GM21367 (cell line): ENCODE measurements around the gene SLC1A3.

Experiments
- ATAC-seq: cut with Tn5 transposase; IDR thresholded peaks from one replicate; pipeline ENCODE4 v1.9.1; 2021; ENCODE audit not compliant: unreplicated experiment

Gene SLC1A3

DNA sequence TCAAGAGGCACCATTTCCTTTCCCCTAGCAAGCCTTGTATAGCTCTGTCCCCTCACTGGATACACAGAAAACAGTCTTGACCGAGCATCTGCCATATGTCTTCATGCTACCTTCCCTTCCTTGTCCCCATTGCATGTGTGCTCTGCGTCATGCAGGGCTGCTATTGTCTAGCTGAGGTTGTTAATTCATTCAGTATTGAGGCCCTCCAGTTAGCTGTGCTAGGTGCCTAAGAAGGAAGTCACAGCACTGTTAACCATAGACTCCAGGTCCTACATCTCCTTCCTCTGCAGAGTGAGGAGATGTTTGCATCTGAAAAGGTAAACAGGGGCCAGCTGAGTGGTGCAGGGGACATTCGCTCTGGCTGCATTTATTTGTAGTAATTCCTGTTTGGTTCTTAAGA lies 48.2 kb downstream of the SLC1A3 start:
- no peak for ATAC-seq

DNA sequence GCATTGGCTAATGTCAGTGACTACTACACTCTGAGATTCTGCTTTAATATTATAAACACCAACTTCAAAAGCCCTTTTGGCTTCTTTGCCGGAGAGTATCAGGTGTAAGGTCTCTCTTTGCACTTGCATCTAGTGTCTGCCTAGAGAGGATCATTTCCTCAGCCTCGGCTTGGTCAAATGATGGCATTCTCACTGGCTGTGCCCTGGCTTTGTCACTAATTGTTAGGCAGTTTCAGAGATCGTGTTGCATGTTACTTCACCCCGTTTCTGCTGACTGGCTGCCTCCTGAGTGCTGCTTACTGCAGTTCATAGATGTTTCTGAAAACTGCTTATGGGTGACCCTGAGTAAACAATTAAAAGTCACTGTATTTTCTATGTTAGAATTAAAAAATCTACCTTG lies 48.8 kb downstream of the SLC1A3 start:
- ATAC-seq: no peak

DNA sequence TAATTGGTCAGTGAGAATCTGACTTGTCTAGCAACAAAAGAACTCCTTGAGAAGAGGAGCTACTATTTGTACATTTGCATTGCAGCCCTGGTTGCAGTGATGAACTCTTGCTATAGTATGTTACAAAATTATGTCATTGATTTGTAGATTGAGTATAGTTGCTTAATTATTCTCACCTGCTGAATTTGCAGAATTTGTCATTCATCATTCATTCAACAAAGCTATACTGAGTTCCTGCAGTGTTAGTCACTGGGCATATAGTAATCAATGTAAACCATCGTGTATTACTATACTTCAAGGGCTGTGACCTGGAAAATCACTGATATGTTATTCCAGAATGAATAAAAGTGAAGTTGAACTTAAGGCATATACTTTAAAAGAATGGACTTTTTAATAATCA lies 50.1 kb downstream of the SLC1A3 start:
- no peak for ATAC-seq

DNA sequence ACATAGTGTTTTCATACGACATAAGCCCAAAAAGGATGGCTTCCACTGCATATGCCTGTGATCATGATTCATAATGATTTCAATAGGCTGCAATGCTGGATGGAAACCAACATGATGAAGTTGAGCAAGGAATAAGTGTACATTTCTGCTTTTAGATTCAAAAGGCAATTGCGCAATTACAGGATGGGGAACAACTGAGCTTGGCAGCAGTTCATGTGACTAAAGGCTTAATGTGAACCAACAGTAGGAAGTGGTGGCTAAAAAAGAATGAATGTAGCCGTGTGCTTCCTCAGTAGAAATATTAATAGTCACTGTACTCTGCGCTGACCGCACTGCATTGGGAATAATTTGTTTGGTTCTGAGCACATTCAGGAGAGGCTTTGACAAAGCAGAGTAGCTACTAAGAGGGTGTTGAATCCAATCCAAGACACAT lies 51.2 kb downstream of the SLC1A3 start:
- no peak for ATAC-seq

DNA sequence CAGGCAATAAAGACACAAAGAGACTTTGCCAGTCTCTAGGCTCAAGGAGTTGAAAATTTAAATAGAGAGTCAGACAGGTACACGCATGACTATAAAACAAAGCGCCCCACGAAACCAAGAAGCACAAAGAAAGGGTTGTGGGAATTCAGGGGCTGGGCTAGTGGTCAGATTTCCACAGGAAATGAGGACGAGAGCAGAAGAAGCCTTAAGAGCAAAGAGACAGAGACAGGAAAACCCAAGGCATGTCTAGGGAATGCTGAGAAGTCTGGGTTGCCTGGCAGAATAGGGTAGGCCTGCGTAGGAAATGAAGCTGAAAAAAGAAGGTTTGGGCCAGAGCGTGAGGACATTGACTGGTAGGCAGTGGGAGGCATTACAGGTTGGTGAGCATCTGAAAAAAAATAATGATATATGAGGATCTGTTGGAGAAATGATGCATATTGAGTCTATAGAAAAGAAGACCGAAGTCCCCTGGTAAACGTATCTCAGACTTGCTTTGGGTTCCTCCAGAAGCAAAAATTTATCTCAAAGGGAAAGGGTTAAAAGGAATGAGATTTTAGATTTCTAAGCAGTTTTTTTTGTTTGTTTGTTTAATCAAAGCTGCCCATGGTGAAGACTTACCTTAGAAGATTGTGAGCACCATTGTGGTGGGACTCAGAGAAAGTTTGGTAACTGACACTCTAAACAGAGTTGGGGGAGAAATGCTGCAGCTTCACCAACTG lies 51.8 kb downstream of the SLC1A3 start:
- no peak for ATAC-seq

DNA sequence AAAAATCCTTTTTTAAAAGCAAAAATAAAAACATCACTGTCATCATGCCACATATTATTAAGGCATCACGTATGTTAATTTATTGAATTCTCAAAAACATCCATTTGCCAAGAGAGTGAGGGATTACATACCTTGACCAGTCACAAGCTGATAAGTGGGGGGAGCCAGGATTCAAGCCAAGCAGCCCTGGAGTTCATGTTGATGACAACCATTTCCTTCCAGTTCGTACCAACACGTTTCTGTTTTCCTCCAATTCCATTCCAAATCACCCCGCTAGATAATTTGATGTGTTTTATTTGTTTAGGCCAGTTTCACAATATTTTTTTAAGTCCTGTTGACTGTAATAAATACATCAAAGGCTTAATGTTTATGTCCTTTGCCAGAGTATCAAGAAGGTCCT lies 53.0 kb downstream of the SLC1A3 start:
- ATAC-seq: no peak

DNA sequence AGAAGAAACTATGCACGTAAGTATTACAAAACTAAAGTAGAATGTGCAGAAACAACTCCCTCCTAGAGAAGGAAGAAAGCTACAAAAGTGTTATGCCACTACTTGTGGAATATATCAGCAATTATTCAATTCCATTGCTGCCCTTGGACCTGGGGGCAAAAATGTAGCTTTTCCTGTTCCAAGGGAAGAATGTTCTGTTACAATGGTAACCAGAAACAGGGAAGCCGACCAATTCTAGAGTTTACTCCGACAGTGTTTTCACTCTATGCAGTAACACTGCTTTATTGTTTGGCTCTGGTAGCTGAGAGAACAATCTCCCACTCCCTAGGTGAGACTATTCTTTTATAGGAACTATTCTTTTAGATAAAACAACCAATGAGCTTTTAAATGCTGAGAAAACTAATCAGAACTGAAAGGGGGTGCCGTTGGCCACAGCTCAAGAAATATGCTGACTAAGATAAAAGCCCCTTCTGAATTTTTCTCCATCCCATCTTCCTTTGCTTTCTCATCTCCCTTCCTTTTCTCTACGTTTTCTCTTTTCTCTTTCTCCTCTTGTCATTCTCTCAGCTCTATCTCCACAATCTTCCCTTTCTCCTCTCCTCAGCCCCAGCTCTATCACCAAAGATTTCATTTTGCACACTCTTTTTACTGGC lies 54.1 kb downstream of the SLC1A3 start:
- ATAC-seq: no peak

DNA sequence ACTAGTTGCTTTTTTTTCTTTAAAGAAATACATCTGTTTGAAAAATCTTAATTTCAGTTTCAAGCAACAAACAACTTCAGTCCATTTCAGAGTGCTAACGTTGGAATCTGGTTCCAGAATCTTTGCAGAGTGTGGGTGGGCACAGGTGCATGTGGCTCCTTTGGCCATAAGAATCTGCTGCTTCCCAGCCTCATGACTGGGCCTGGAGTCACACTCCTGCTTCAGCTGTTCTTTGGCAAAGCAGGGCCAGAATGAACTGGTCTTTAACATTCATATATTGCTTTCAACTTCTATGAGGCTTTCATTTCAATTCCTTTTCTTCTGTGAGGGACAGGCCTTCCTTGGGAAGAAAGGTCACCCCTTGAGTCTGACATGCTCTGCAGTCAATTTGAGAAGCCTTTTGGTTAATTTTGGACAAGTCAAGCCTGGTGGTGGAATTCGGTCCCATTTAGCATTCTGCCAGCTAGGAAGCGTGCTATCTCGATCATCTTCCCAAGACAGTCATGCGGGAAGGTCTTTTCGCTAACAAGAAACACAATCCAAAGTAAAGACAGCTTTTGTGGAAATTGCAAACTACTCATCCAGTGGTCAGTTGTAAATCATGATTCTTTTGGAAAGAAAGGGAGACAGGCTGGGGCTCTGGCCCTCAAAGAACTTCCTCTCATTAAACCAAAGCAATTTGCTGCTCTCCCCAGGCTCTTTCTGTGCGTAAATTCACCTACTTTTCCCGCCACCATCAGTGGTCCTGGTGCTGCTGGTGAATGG lies 55.2 kb downstream of the SLC1A3 start:
- no peak for ATAC-seq

DNA sequence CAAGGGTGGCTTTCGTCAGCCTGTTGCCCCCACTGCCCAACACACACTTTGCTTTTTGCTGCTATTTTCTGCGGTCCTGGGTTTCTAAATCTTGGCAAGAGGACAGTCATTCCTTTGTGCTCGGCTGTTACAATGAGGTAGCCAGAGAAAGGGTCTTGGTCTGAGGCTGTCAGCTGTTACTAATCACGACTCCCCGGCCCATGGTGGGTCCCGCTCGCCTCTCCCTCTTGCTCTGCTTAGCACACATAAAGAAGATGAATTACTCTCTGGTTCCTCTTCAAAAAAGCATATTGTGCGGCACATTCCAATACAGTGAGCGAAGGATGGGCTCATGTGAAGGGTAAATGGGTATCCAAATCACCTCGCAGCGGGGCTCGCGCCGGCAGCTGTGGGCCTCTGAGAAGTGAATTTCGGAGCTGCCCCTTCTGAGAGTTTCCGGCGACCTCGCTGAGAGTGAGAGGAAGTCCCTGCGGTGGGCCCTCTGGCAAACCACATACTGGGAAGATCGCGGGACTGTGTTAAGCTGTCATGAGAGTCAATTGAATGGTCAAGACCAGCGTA lies 56.0 kb downstream of the SLC1A3 start:
- no peak for ATAC-seq

DNA sequence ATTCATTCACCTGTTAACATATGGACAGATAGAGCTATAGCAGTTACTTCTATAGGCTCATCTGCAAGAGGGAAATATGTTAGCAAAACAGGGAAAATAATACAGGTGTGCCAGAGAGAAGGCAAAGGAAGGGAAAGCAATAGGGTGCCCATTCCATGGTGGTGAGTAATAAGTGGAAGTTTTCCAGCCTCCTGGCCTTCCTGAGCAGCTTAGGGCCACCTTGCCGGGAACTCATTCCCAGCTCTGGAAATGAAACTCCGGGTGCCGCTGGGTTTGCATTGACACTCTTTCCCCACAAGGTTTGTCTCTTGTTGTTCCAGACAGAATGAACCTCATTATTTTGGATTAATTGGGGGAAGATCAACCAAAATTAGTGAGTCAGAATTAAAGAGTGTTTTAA lies 58.4 kb downstream of the SLC1A3 start:
- no peak for ATAC-seq

DNA sequence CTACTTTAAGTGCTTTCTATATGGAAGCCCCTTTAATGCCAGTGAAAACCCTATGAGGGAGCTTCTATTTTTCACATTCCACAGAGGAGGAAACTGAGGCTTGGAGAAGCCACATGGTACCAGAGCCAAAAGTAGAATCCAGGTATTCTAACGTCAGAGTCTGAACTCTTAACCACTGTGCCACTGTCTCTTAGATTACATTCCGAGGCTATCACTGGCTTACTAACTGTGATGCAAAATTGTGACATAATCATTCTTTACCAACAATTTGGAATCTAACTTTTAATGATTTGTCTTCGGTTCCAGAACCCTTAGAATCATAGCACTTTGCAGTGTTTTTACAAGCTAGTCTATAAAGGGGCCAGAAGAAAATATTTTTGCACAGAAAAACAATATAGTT lies 59.2 kb downstream of the SLC1A3 start:
- no peak for ATAC-seq

DNA sequence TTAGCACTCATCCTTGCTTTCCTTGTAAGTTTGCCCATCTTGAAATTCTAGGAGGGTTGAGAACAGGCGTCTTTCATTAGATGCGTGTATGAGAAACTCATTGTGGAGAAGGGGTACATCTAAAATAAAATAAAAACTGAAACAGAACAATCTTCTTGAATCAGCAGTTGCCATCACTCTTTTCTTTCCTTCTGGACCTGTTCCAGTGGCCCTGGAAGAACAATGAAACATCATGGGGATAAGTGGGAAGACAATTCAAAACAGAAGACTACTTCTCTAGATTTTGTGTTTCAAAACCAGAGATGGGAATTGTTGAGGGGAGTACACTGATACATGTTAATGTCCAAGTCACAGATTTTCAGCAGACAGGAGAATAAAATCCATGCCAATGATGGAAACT lies 59.9 kb downstream of the SLC1A3 start:
- no peak for ATAC-seq

DNA sequence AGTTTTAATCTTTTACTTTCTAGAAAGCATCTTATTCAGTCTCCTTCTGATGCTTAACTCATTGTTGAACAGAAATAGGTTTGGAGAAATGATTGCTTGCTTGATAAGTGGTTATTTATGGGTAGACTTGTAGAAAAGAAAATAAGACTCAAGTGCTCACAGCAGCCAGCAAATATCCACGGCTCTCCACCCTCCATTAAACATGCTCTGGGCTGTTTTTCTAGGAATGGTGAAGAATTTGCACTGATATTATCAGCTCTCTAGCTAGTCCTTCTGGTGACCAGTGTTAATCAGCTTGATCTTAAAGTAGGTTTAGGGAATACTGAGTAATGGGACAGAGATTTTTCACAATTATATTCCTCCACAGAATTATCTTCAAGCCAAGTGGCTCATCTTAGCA lies 60.6 kb downstream of the SLC1A3 start:
- ATAC-seq: no peak

DNA sequence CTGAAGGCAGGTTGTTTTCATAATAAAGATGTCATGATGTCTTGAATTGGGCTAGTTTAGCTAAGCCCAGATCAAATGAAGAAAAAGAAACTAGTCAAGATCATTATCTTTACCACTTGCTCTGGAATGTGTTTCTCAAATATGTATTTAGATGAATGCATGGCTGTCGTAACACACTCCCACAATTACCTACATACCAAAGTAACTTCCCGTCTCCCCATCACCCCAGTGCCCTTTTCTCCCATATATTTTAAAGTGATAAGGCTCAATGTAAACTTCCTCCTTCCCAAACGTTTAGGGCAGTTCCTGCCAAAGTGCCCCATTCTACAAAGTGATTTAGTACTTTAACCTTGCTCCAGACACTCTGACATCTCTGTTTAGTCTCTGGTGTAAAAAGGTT lies 61.4 kb downstream of the SLC1A3 start:
- no peak for ATAC-seq

DNA sequence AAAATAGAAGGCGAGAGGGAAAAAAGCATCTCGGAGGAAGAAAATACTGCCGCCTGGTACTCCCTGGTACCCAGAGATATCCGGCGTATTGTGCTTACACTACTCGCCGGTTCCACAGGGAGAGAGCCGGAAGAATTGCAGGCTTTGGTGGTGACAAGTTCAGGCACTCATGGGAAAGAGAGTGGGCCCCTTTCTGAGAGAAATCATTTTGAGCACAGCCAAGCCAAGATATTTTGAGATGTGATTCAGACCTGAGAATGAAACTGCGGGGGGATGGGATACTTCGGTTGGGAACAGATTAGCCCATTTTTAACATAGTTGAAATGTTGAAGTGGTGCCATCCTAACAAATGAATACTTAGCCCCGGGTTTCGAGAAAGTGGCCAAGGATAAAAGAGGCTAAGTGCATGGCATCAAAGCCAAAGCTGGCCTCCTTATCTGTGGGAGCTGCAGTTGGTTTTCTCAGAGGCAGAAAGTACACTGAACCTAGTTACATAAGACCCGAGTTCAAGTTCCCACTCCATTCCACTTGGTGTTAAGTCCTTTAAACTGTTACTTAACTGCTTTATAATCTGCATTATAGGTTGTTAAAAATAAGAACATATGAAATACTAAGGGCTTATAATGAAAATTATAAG lies 62.7 kb downstream of the SLC1A3 start:
- ATAC-seq: no peak

DNA sequence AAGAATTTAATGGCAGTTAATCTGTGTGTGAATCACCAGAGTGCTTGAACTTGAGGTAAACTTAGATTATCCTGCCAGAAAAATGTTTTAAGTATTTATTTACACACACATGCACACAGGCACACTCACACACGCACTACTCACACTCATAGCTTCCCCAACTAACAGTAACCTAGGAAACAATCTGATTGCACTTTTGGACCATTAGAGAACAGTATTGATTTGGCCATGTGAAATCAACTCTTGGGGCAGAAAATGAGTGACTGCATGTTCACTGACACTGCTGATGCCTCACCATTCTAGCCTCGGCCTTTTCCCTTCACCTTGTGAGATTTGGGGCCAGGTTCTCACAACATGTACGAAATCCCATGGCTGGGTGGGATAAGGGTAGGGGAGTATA lies 64.1 kb downstream of the SLC1A3 start:
- no peak for ATAC-seq

DNA sequence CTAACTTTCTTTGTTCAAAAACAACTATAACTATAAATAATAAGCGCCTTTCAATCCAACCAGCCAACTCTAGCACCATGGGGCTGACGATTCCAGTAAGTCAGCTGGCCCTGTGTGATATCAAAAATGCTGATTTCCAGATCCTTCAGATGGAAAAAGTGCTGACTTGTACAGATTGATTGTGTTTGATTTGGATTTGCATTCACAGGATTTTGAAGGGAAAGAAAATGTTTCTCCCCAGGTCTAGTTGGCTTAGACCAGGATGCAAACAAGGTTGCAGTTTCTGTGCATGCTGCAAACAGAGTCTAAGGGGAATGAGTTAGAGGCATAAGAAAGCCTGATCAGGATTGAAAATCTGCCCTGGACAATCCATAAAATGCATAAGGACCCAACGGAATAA lies 68.9 kb downstream of the SLC1A3 start:
- no peak for ATAC-seq

DNA sequence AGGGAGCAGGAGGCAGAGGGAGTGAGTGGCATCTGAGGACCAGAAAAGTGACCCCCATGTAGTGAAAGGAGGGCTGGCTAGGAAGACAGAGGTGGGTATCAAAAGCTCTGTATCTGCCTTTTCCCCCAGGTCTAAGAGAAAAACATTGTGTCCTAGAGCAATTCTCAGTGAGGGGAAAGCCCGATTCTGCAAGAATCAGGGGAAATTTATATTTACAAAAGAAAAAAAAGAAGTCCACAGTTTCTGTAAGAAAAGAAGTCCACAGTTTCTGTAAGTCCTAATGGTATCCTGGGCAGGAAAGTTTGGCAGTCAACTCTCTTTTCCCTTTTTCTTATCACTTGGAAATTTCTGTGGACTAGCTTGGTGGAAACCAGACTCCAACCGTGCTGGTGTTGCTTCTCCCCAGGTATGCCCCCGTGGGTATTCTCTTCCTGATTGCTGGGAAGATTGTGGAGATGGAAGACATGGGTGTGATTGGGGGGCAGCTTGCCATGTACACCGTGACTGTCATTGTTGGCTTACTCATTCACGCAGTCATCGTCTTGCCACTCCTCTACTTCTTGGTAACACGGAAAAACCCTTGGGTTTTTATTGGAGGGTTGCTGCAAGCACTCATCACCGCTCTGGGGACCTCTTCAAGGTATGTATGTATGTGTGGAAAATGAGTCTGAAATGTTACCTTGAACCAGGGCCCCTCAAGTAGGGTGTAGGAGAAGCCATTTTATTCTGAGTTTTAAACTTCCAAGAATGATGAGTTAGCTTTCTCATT lies 73.0 kb downstream of the SLC1A3 start:
- no peak for ATAC-seq

DNA sequence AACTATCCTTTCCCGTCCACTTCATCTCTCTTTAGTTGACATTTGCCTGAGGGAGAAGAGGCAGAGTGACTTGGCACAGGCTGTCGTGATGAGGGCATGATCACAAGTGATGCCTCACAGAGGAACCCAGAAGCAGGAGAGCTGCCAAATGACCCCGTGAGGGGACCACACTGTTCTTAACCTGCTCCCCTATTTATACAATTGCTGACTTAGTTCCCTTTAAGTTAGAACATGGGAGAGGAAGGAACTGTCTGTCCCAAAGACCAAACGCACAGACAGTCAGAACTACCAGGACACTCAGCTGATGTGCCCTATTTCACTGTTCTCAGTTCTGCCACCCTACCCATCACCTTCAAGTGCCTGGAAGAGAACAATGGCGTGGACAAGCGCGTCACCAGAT lies 73.7 kb downstream of the SLC1A3 start:
- ATAC-seq: no peak

DNA sequence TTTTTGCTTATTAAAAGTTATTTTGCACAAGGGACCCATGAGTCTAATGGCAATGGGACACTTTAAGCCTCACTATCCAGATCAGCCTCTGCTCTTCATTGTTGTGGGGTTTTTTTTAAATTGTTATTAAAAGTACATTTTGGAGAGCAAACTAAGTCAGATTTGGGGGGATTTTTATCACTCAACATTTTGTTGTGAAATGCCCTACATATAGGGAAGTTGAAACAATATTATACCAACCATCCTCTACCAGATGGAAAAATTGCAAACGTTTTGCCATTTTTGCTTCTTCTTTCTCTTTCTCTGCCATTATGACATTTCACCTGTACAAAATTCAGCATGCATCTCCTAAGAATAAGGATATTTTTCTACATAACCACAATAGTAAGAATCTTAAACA lies 75.3 kb downstream of the SLC1A3 start:
- no peak for ATAC-seq

DNA sequence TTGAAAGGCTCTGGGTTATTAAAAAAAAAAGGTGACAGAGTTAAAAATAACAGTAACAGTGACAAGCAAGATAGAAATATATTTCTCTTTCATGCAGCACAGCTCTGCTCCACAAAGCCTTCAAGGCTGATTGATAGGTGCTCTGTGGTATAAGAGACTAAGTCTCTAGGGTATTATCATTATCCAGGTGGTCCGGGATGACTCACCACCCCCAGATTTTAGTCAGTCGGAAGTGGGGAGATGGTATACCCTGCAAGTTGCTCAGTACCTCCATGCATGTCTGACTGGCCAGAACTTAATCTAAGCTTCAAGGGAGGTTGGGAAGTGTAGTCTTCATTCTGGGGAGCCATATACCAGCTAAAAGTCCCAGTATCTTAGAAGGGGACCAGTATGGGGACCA lies 76.1 kb downstream of the SLC1A3 start:
- ATAC-seq: no peak
